ENCODE data around the gene ALKBH1. TPM values are rescaled to one million over a fixed set of nuclear protein-coding genes. Genes with fewer than 3 reads are reported as not detected.
A peak's percentile ranks its signal among the peaks of the same experiment; 100 is the strongest.

The ALKBH1 gene
- total RNA-seq, 2 experiments from 2014 or later, result 5.6 to 8.5 TPM

DNA sequence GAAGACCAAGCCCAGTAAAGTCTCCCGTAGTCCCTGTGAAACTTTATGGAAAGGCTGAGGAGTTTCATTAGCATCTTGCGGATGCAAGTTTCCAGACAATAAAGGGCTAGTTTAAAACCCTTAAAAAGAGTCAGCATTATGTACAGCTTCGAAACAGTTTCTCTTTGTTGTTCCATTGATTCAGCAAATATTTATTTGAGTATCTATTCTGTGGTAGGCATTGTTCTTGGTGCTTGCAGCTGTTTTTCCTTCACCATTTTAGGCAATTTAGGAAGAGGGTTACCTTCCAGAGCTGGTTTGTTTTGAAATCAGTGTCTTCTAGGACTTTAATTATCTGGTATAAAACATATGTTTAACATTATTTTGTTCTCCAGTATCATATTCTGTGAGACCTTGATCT is 1.6 kb upstream of the ALKBH1 start:
- ATAC-seq (ENCODE audit: poor library complexity), result no peak
- TF ChIP-seq, protein P1, sequence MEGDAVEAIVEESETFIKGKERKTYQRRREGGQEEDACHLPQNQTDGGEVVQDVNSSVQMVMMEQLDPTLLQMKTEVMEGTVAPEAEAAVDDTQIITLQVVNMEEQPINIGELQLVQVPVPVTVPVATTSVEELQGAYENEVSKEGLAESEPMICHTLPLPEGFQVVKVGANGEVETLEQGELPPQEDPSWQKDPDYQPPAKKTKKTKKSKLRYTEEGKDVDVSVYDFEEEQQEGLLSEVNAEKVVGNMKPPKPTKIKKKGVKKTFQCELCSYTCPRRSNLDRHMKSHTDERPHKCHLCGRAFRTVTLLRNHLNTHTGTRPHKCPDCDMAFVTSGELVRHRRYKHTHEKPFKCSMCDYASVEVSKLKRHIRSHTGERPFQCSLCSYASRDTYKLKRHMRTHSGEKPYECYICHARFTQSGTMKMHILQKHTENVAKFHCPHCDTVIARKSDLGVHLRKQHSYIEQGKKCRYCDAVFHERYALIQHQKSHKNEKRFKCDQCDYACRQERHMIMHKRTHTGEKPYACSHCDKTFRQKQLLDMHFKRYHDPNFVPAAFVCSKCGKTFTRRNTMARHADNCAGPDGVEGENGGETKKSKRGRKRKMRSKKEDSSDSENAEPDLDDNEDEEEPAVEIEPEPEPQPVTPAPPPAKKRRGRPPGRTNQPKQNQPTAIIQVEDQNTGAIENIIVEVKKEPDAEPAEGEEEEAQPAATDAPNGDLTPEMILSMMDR (IDR thresholded peaks at IDR 0.05), result no peak
- intact Hi-C loops (cut with DNase I, micrococcal nuclease), result loop anchor here (2.0 to 10.0 kb wide), 5 partner anchors 89 to 387 kb away; partner anchors contain the start of genes GSTZ1 (in 2 of the 2), POMT2 (in 2 of the 2), ADCK1 (in 1 of the 2) and SAMD15 (in 1 of the 2)
- Histone ChIP-seq H3K36me3 (ENCODE audit: insufficient read depth, low read length) (peaks cover 48% of the 10 kb centered on the region), H3K27me3 (ENCODE audit: control insufficient read depth in 1 of 2, insufficient read depth in 2 of 2, low read length in 2 of 2) (no peaks in the 10 kb centered on the region), H3K27ac (ENCODE audit: low read depth in 1 of 2, low read length in 2 of 2) (no peak overlapping the region), H3K9me3 (ENCODE audit: control insufficient read depth in 1 of 2, insufficient read depth in 1 of 2, low read length in 2 of 2) (no peaks in the 10 kb centered on the region), H3K4me1 (ENCODE audit: insufficient read depth, low read length) (peaks cover 19% of the 10 kb centered on the region), H3K4me3 (ENCODE audit: low read length) (no peak overlapping the region)
- ChIA-PET CTCF (no interaction called here), POLR2A (interaction anchor here (0.7 to 1.7 kb wide), 2 partner anchors 51 to 899 kb away, joined by 3 to 17 read pairs; partner anchors contain the start of gene SNW1)
- Mint-ChIP-seq H3K27me3 (no peaks in the 10 kb centered on the region), H3K4me1 (ENCODE audit: low read depth) (peaks cover 55% of the 10 kb centered on the region), H3K27ac (peak overlapping the region; percentile 87), H3K9me3 (no peaks in the 10 kb centered on the region), H3K4me3 (peak overlapping the region; percentile 95), H3K36me3 (ENCODE audit: low read depth) (peaks cover 85% of the 10 kb centered on the region)
- no peak for DNase-seq

GRCh38 chr14:77708749-77709148 is 926 bp upstream of the ALKBH1 start:
- H3K27me3 ChIP-seq (ENCODE audit: control insufficient read depth in 1 of 2, insufficient read depth in 2 of 2, low read length in 2 of 2), result no peaks in the 10 kb centered on the region
- DNase-seq (no peak), ATAC-seq (ENCODE audit: poor library complexity) (no peak)
- peak overlapping the region; percentile 95 for H3K4me3 Mint-ChIP-seq
- ChIA-PET CTCF (no interaction called here), POLR2A (interaction anchor here (0.6 to 1.7 kb wide), 10 partner anchors 11 to 898 kb away, joined by 3 to 17 read pairs (median 4); partner anchors contain the start of genes ADCK1, SAMD15, SNW1 and TMED8)
- H3K4me3 ChIP-seq (ENCODE audit: low read length), result peak overlapping the region; percentile 82
- TF ChIP-seq, protein P1 (IDR thresholded peaks at IDR 0.05), result no peak
- H3K36me3 Mint-ChIP-seq (ENCODE audit: low read depth), result peaks cover 85% of the 10 kb centered on the region
- peaks cover 48% of the 10 kb centered on the region for H3K36me3 ChIP-seq (ENCODE audit: insufficient read depth, low read length)
- H3K27me3 Mint-ChIP-seq, result no peaks in the 10 kb centered on the region
- H3K27ac ChIP-seq (ENCODE audit: low read depth in 1 of 2, low read length in 2 of 2), result no peak overlapping the region
- peaks cover 55% of the 10 kb centered on the region for H3K4me1 Mint-ChIP-seq (ENCODE audit: low read depth)
- H3K9me3 Mint-ChIP-seq, result no peaks in the 10 kb centered on the region
- peak overlapping the region; percentile 87 for H3K27ac Mint-ChIP-seq
- intact Hi-C loops (cut with DNase I, micrococcal nuclease), result loop anchor here (1.0 to 10.0 kb wide), 6 partner anchors 52 to 386 kb away; partner anchors contain the start of genes GSTZ1 (in 2 of the 2), POMT2 (in 2 of the 2), ADCK1 (in 1 of the 2) and SAMD15 (in 1 of the 2)
- peaks cover 19% of the 10 kb centered on the region for H3K4me1 ChIP-seq (ENCODE audit: insufficient read depth, low read length)
- H3K9me3 ChIP-seq (ENCODE audit: control insufficient read depth in 1 of 2, insufficient read depth in 1 of 2, low read length in 2 of 2), result no peaks in the 10 kb centered on the region

DNA sequence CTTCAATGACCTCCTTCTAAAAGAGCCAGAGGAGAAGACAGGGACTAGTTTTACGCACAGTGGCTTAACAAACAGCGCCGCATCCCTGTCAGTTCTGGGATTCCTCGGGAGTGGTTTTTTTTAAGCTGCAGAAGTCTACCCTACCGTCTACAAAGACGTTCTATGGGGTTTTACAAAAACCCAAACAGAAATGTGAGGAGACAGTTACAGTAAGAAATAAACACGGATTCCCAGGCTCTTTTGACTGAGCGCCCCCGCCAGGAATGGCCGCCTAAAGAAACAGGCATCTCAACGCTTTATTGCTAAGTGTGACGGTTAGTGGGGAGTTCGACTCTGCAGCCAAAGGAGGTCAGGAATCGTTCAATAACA is 484 bp downstream of the ALKBH1 start:
- CTCF ChIA-PET, result interaction anchor here (1.8 kb wide), 1 partner anchor 248 kb away, joined by 5 read pairs; no protein-coding TSS in a partner anchor
- Mint-ChIP-seq H3K4me3 (peak overlapping the region; percentile 95), H3K9me3 (no peaks in the 10 kb centered on the region), H3K27ac (peak overlapping the region; percentile 87), H3K4me1 (ENCODE audit: low read depth) (peaks cover 51% of the 10 kb centered on the region), H3K36me3 (ENCODE audit: low read depth) (peaks cover 73% of the 10 kb centered on the region), H3K27me3 (no peaks in the 10 kb centered on the region)
- TF ChIP-seq, protein P1 (IDR thresholded peaks at IDR 0.05), result no peak
- H3K36me3 ChIP-seq (ENCODE audit: insufficient read depth, low read length), result peaks cover 51% of the 10 kb centered on the region
- peak overlapping the region; percentile 82 for H3K4me3 ChIP-seq (ENCODE audit: low read length)
- ATAC-seq (ENCODE audit: poor library complexity) (peak; percentile 35), DNase-seq (peak in 5 of 14 experiments; percentile 1 to 28 (median 10))
- peaks cover 19% of the 10 kb centered on the region for H3K4me1 ChIP-seq (ENCODE audit: insufficient read depth, low read length)
- intact Hi-C loops (cut with DNase I, micrococcal nuclease), result loop anchor here (1.0 to 10.0 kb wide), 6 partner anchors 90 to 385 kb away; partner anchors contain the start of genes GSTZ1 (in 2 of the 2), POMT2 (in 2 of the 2), ADCK1 (in 1 of the 2) and SAMD15 (in 1 of the 2)
- H3K9me3 ChIP-seq (ENCODE audit: control insufficient read depth in 1 of 2, insufficient read depth in 1 of 2, low read length in 2 of 2), result no peaks in the 10 kb centered on the region
- POLR2A ChIA-PET, result interaction anchor here (1.5 kb wide), 1 partner anchor 14 kb away, joined by 6 read pairs; no protein-coding TSS in a partner anchor
- peak overlapping the region; percentile 10 to 65 for H3K27ac ChIP-seq (ENCODE audit: low read depth in 1 of 2, low read length in 2 of 2)
- H3K27me3 ChIP-seq (ENCODE audit: control insufficient read depth in 1 of 2, insufficient read depth in 2 of 2, low read length in 2 of 2), result no peaks in the 10 kb centered on the region

All from CD4-positive, alpha-beta T cell (primary cell).